ENCODE measurements around the gene MYL2.

Gene MYL2

GRCh38 chr12:110940933-110941332 lies 20.6 kb upstream of the MYL2 start:
- TF ChIP-seq EZH2 (IDR thresholded peaks at IDR 0.05; ENCODE audit: borderline replicate concordance, low read length) (no peak), CTCF (IDR thresholded peaks at IDR 0.05; ENCODE audit: low read length) (no peak)
- Histone ChIP-seq H3K4me3 (ENCODE audit: low read depth, low read length, poor library complexity, severe bottlenecking) (no peak overlapping the region), H3K9me2 (ENCODE audit: low read depth, low read length) (no peaks in the 10 kb centered on the region)

DNA sequence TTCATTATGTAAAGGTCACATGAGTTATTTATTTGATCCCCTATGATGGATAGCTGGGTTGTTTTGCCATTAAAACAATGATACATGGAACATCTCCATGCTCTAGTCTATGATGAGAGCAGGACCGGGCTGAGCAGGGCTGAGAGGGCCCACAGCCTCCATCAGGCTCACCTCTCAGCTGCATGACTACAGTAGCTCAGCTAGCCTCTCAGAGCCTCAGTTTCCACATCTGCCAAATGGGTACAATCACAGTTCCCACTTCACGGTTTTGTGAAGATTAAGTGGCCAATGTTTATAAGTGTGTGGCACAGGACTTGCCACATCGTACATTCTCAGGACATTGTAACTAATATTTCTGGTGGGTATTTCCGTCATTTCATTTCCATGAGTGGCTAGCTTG lies 19.9 kb upstream of the MYL2 start:
- H2AFZ ChIP-seq (ENCODE audit: low read length): no peak overlapping the region
- no peak overlapping the region for H3K4me2 ChIP-seq (ENCODE audit: low read length)
- H3K36me3 ChIP-seq (ENCODE audit: insufficient read depth, low read length): no peaks in the 10 kb centered on the region
- H3K4me1 ChIP-seq (ENCODE audit: insufficient read depth, low read length, severe bottlenecking): no peaks in the 10 kb centered on the region
- no peaks in the 10 kb centered on the region for H3F3A ChIP-seq (ENCODE audit: insufficient read depth, low read length)
- H3K9ac ChIP-seq (ENCODE audit: low read length): no peak overlapping the region
- no peaks in the 10 kb centered on the region for H3K9me3 ChIP-seq (ENCODE audit: low read length)
- no peak overlapping the region for H3K27ac ChIP-seq (ENCODE audit: low read depth, low read length, poor library complexity, severe bottlenecking)
- no peaks in the 10 kb centered on the region for H3K79me2 ChIP-seq (ENCODE audit: insufficient read depth, low read length)
- H3K4me3 ChIP-seq (ENCODE audit: low read depth, low read length, poor library complexity, severe bottlenecking): no peak overlapping the region
- H3K9me2 ChIP-seq (ENCODE audit: low read depth, low read length): no peaks in the 10 kb centered on the region
- no peaks in the 10 kb centered on the region for H4K20me1 ChIP-seq (ENCODE audit: insufficient read depth, low read length)
- no peak for TF ChIP-seq EZH2 (IDR thresholded peaks at IDR 0.05; ENCODE audit: borderline replicate concordance, low read length)
- H3K27me3 ChIP-seq (ENCODE audit: insufficient read depth, low read length): no peaks in the 10 kb centered on the region

More at GRCh38 chr12:110940933-110941332, 20.6 kb upstream of the MYL2 start:
- no peak overlapping the region for H3K4me2 ChIP-seq (ENCODE audit: low read length)
- H3K36me3 ChIP-seq (ENCODE audit: insufficient read depth, low read length): no peaks in the 10 kb centered on the region
- H3K4me1 ChIP-seq (ENCODE audit: insufficient read depth, low read length, severe bottlenecking): no peaks in the 10 kb centered on the region
- no peak overlapping the region for H3K9ac ChIP-seq (ENCODE audit: low read length)
- H4K20me1 ChIP-seq (ENCODE audit: insufficient read depth, low read length): no peaks in the 10 kb centered on the region
- no peak overlapping the region for H3K27ac ChIP-seq (ENCODE audit: low read depth, low read length, poor library complexity, severe bottlenecking)
- H3F3A ChIP-seq (ENCODE audit: insufficient read depth, low read length): no peaks in the 10 kb centered on the region
- H3K27me3 ChIP-seq (ENCODE audit: insufficient read depth, low read length): no peaks in the 10 kb centered on the region
- no peaks in the 10 kb centered on the region for H3K79me2 ChIP-seq (ENCODE audit: insufficient read depth, low read length)
- no peaks in the 10 kb centered on the region for H3K9me3 ChIP-seq (ENCODE audit: low read length)
- no peak overlapping the region for H2AFZ ChIP-seq (ENCODE audit: low read length)

- TF ChIP-seq CTCF (IDR thresholded peaks at IDR 0.05; ENCODE audit: low read length) (peak; percentile 70), EZH2 (IDR thresholded peaks at IDR 0.05; ENCODE audit: borderline replicate concordance, low read length) (no peak)
- H4K20me1 ChIP-seq (ENCODE audit: insufficient read depth, low read length): no peaks in the 10 kb centered on the region
- no peak overlapping the region for H3K4me3 ChIP-seq (ENCODE audit: low read depth, low read length, poor library complexity, severe bottlenecking)
- H3K36me3 ChIP-seq (ENCODE audit: insufficient read depth, low read length): no peaks in the 10 kb centered on the region
- no peaks in the 10 kb centered on the region for H3K27me3 ChIP-seq (ENCODE audit: insufficient read depth, low read length)
- no peak overlapping the region for H3K4me2 ChIP-seq (ENCODE audit: low read length)
- no peaks in the 10 kb centered on the region for H3K9me3 ChIP-seq (ENCODE audit: low read length)
- H2AFZ ChIP-seq (ENCODE audit: low read length): no peak overlapping the region
- no peaks in the 10 kb centered on the region for H3K9me2 ChIP-seq (ENCODE audit: low read depth, low read length)
- no peaks in the 10 kb centered on the region for H3K79me2 ChIP-seq (ENCODE audit: insufficient read depth, low read length)
- H3F3A ChIP-seq (ENCODE audit: insufficient read depth, low read length): no peaks in the 10 kb centered on the region
- H3K4me1 ChIP-seq (ENCODE audit: insufficient read depth, low read length, severe bottlenecking): no peaks in the 10 kb centered on the region
- H3K9ac ChIP-seq (ENCODE audit: low read length): no peak overlapping the region
- H3K27ac ChIP-seq (ENCODE audit: low read depth, low read length, poor library complexity, severe bottlenecking): no peak overlapping the region
Observed at GRCh38 chr12:110937104-110937641, 16.8 kb upstream of the MYL2 start.

Measured in OCI-LY1 (cell line).